Measurements from ENCODE around the gene IL10RA. TPM values are rescaled to one million over a fixed set of nuclear protein-coding genes. Genes with fewer than 3 reads are reported as not detected.

The IL10RA gene
- total RNA-seq, 1 experiment from 2014 or later, result 0.41 TPM

DNA sequence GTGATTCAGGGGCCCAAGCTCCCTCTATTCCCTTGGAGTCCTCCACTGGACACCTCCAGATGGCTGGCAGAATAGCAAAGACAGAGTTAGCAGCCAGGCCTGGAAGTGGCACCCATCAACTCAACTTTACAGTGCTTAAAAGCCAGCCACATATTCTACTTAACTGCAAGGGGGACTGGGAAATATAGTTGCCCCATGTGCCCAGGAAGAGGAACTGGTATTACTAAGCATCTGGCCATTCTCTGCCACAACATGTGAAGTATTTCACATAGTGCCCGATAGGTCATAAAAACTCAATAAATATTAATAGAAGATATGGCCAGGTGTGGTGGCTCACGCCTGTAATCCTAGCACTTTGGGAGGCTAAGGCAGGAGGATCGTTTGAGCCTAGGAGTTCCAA, 5.5 kb upstream of the IL10RA start:
- POLR2A ChIA-PET, result no interaction called here
- Histone ChIP-seq H3K4me1 (ENCODE audit: control insufficient read depth, insufficient read depth, low read length) (no peaks in the 10 kb centered on the region), H3K27ac (ENCODE audit: low read length) (no peak overlapping the region), H3K9me3 (ENCODE audit: control insufficient read depth, insufficient read depth, low read depth, low read length) (no peaks in the 10 kb centered on the region), H3K27me3 (ENCODE audit: control insufficient read depth, insufficient read depth, low read length) (peaks cover 30% of the 10 kb centered on the region), H3K4me3 (ENCODE audit: low read depth in 2 of 2, low read length in 2 of 2) (no peak overlapping the region), H3K36me3 (ENCODE audit: control insufficient read depth, insufficient read depth, low read length) (no peaks in the 10 kb centered on the region)
- DNase-seq (ENCODE audit: low read depth, low spot score) (no peak), ATAC-seq (no peak)
- in situ Hi-C loops (cut with HindIII; ENCODE audit: low pct_unique_long_range_greater_than_20kb, low sequenced_read_pairs) (no loop called here), intact Hi-C loops (cut with micrococcal nuclease; ENCODE audit: unreplicated experiment) (no loop called here)
- CTCF ChIA-PET, result no interaction called here
- BruUV-seq (replicated peaks), result no TSS peak
- TF ChIP-seq, protein P1, sequence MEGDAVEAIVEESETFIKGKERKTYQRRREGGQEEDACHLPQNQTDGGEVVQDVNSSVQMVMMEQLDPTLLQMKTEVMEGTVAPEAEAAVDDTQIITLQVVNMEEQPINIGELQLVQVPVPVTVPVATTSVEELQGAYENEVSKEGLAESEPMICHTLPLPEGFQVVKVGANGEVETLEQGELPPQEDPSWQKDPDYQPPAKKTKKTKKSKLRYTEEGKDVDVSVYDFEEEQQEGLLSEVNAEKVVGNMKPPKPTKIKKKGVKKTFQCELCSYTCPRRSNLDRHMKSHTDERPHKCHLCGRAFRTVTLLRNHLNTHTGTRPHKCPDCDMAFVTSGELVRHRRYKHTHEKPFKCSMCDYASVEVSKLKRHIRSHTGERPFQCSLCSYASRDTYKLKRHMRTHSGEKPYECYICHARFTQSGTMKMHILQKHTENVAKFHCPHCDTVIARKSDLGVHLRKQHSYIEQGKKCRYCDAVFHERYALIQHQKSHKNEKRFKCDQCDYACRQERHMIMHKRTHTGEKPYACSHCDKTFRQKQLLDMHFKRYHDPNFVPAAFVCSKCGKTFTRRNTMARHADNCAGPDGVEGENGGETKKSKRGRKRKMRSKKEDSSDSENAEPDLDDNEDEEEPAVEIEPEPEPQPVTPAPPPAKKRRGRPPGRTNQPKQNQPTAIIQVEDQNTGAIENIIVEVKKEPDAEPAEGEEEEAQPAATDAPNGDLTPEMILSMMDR (IDR thresholded peaks at IDR 0.05), result no peak
- TF ChIP-seq, protein P2, sequence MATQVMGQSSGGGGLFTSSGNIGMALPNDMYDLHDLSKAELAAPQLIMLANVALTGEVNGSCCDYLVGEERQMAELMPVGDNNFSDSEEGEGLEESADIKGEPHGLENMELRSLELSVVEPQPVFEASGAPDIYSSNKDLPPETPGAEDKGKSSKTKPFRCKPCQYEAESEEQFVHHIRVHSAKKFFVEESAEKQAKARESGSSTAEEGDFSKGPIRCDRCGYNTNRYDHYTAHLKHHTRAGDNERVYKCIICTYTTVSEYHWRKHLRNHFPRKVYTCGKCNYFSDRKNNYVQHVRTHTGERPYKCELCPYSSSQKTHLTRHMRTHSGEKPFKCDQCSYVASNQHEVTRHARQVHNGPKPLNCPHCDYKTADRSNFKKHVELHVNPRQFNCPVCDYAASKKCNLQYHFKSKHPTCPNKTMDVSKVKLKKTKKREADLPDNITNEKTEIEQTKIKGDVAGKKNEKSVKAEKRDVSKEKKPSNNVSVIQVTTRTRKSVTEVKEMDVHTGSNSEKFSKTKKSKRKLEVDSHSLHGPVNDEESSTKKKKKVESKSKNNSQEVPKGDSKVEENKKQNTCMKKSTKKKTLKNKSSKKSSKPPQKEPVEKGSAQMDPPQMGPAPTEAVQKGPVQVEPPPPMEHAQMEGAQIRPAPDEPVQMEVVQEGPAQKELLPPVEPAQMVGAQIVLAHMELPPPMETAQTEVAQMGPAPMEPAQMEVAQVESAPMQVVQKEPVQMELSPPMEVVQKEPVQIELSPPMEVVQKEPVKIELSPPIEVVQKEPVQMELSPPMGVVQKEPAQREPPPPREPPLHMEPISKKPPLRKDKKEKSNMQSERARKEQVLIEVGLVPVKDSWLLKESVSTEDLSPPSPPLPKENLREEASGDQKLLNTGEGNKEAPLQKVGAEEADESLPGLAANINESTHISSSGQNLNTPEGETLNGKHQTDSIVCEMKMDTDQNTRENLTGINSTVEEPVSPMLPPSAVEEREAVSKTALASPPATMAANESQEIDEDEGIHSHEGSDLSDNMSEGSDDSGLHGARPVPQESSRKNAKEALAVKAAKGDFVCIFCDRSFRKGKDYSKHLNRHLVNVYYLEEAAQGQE (IDR thresholded peaks at IDR 0.05; ENCODE audit: insufficient read depth in 1 of 2, low read depth in 2 of 2, low read length in 1 of 2), result no peak
- TF ChIP-seq POLR2AphosphoS5 (IDR thresholded peaks at IDR 0.05; ENCODE audit: low read depth, low read length) (no peak), SIN3A (IDR thresholded peaks at IDR 0.05; ENCODE audit: borderline replicate concordance, insufficient read depth, low read depth, low read length) (no peak), TCF7L2 (IDR thresholded peaks at IDR 0.05; ENCODE audit: low read depth, low read length) (no peak)

DNA sequence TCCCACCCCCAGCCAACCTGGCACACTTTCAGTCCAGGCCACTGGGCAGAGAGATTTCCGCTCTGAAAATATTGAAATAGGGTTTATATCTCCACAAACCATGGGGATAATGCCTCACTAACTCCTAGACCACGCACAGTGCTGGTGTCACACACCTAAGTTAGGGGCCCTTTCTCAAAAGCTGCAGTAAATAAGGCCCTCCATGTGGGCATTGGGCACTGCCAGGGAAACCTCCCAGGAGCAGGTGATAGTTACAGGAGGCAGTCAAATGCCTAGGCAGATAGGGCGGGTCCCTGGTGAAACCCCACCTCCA, 3.1 kb upstream of the IL10RA start:
- no peak for DNase-seq (ENCODE audit: low read depth, low spot score)
- Histone ChIP-seq H3K36me3 (ENCODE audit: control insufficient read depth, insufficient read depth, low read length) (no peaks in the 10 kb centered on the region), H3K27me3 (ENCODE audit: control insufficient read depth, insufficient read depth, low read length) (peaks cover 41% of the 10 kb centered on the region), H3K9me3 (ENCODE audit: control insufficient read depth, insufficient read depth, low read depth, low read length) (no peaks in the 10 kb centered on the region), H3K4me1 (ENCODE audit: control insufficient read depth, insufficient read depth, low read length) (no peaks in the 10 kb centered on the region), H3K27ac (ENCODE audit: low read length) (no peak overlapping the region), H3K4me3 (ENCODE audit: low read depth in 2 of 2, low read length in 2 of 2) (no peak overlapping the region)
- TF ChIP-seq SIN3A (IDR thresholded peaks at IDR 0.05; ENCODE audit: borderline replicate concordance, insufficient read depth, low read depth, low read length), result no peak
- TF ChIP-seq, protein P1 (IDR thresholded peaks at IDR 0.05), result no peak
- no peak for TF ChIP-seq POLR2AphosphoS5 (IDR thresholded peaks at IDR 0.05; ENCODE audit: low read depth, low read length)
- TF ChIP-seq TCF7L2 (IDR thresholded peaks at IDR 0.05; ENCODE audit: low read depth, low read length), result no peak
- TF ChIP-seq, protein P2 (IDR thresholded peaks at IDR 0.05; ENCODE audit: insufficient read depth in 1 of 2, low read depth in 2 of 2, low read length in 1 of 2), result no peak
- CTCF ChIA-PET, result interaction anchor here (0.6 kb wide), 1 partner anchor 30 kb away, joined by 3 read pairs; no protein-coding TSS in a partner anchor
- in situ Hi-C loops (cut with HindIII; ENCODE audit: low pct_unique_long_range_greater_than_20kb, low sequenced_read_pairs) (no loop called here), intact Hi-C loops (cut with micrococcal nuclease; ENCODE audit: unreplicated experiment) (no loop called here)
- POLR2A ChIA-PET, result no interaction called here
- no TSS peak for BruUV-seq (replicated peaks)
- ATAC-seq, result no peak

Measured in Panc1 (cell line).